ENCODE measurements around the gene ACOT11.
"Not testable (repeated sequence)": the region's sequence is repeated elsewhere in the genome, so short reads cannot be mapped to it uniquely, and the experiment has no call there.

The ACOT11 gene

DNA sequence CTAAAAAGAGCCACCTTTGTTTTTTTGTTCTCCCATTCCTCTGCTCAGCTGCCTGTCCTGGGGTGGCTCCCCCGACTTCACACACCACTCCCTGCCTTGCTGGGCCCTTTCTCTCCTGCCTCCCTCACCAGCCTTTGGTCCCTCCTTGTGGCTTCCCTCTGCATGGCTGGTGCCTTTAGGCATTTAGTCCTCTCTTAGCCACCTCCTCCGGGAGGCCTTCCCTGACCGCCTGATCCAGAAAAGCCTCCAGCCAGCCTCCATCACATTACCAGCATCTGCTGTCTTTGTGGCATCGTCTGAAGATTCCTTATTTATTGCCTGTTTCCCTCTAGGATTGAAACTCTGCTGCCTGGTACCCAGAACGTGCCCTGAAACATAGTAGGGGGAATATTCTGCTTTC, 46.2 kb upstream of the ACOT11 start:
- no peak for DNase-seq (ENCODE audit: extremely low spot score)
- CTCF ChIA-PET: no interaction called here
- POLR2A ChIA-PET: no interaction called here
- TF ChIP-seq L3MBTL2 (conservative IDR thresholded peaks at IDR 0.05): no peak
- TF ChIP-seq ELF4 (IDR thresholded peaks at IDR 0.05): no peak
- no peak for TF ChIP-seq TARDBP (IDR thresholded peaks at IDR 0.05)
- TF ChIP-seq FOXM1 (IDR thresholded peaks at IDR 0.05; ENCODE audit: borderline replicate concordance): no peak
- no peak for TF ChIP-seq BHLHE40 (IDR thresholded peaks at IDR 0.05; ENCODE audit: borderline replicate concordance)
- no peak for TF ChIP-seq SUZ12 (IDR thresholded peaks at IDR 0.05)

DNA sequence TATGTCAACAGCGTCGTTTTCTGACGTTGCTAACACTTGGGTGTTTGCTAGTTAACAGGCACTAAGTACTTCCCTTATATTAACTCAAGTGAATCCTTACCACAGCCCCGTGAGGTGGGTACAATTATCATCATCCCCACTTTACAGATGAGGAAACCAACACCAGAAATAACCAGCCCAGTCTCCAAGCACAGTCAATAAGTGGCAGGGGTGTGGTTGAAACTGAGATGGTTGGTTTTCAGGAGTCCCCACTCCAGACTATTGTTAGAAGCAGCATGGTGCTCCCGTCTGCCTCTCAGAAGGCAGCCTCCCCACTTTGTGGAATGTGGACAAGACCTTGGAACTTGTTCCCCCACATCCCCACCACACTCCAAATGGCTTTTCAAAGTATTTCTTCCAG, 45.7 kb upstream of the ACOT11 start:
- ChIA-PET POLR2A (no interaction called here), CTCF (no interaction called here)
- TF ChIP-seq L3MBTL2 (conservative IDR thresholded peaks at IDR 0.05) (no peak), TARDBP (IDR thresholded peaks at IDR 0.05) (no peak), NFRKB (IDR thresholded peaks at IDR 0.05) (no peak), HDGF (IDR thresholded peaks at IDR 0.05; ENCODE audit: borderline replicate concordance) (no peak), FOXA1 (IDR thresholded peaks at IDR 0.05) (no peak), BHLHE40 (IDR thresholded peaks at IDR 0.05; ENCODE audit: borderline replicate concordance) (no peak), ELF4 (IDR thresholded peaks at IDR 0.05) (no peak), FOXM1 (IDR thresholded peaks at IDR 0.05; ENCODE audit: borderline replicate concordance) (no peak), LEF1 (IDR thresholded peaks at IDR 0.05; ENCODE audit: borderline replicate concordance) (no peak), CTBP1 (IDR thresholded peaks at IDR 0.05; ENCODE audit: borderline replicate concordance) (no peak)
- DNase-seq (ENCODE audit: extremely low spot score): no peak

DNA sequence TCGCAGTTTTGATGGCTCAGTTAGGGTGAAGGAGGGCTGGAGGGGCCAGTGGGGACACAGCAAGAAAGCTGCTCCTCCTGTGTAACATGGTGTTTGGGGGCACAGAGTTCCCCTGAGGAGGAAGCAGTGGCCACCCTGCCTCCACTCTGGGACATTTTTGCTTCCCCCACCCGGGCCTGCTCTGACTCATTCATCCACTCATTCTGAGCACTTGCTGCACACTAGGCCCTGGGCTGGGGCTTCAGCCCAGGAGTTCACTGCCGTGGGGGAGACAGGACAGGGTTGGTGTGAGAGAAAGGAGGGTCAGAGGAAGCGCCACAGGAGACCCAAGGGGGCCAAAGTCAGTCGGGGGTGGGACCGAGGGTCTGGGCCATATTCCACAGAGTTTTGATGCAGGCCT, 41.4 kb upstream of the ACOT11 start:
- ChIA-PET POLR2A (no interaction called here), CTCF (no interaction called here)
- no peak for TF ChIP-seq FOXA1 (IDR thresholded peaks at IDR 0.05)
- TF ChIP-seq HDGF (IDR thresholded peaks at IDR 0.05; ENCODE audit: borderline replicate concordance): no peak
- no peak for TF ChIP-seq CTBP1 (IDR thresholded peaks at IDR 0.05; ENCODE audit: borderline replicate concordance)
- TF ChIP-seq, protein P1, sequence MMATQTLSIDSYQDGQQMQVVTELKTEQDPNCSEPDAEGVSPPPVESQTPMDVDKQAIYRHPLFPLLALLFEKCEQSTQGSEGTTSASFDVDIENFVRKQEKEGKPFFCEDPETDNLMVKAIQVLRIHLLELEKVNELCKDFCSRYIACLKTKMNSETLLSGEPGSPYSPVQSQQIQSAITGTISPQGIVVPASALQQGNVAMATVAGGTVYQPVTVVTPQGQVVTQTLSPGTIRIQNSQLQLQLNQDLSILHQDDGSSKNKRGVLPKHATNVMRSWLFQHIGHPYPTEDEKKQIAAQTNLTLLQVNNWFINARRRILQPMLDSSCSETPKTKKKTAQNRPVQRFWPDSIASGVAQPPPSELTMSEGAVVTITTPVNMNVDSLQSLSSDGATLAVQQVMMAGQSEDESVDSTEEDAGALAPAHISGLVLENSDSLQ (IDR thresholded peaks at IDR 0.05): no peak
- no peak for DNase-seq (ENCODE audit: extremely low spot score)

DNA sequence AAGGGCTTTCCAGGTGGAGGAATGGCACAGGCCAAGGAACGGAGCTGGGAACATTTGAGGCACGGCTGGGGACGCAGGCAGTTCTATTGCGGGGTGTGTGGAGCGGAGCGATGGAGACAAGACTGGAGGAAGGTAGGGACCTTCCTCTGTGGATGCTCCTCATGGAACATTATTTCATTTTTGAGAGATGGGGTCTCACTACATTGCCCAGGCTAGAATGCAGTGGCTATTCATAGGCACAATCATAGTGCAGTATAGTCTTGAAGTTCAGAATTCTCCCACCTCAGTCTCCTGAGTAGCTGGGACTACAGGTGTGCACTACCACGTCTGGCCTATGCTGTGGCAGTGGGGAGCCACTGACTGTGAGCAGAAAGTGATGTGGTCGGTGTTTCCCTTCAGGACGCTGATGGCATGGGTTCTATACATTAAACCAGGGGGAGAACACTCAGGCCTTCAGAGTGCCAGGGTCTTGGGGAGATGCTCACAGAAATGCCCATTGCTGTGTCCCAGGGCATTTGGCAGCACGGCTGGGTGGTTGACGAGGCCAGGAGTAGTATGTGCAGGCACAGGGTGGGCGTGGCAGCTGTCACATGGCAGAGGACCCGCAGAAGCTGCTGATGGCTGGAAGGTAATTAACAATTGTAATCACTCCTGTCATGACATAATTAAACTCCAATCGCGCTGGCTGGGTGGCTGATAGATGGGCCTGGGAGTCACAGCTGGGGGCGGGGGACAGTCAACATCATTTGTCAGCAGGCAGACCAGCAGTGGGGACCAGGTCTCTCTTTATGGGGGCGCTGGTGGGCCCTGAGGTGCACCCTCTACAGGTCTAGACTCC, 40.8 kb upstream of the ACOT11 start:
- TF ChIP-seq, protein P1 (IDR thresholded peaks at IDR 0.05): no peak
- TF ChIP-seq FOXA1 (IDR thresholded peaks at IDR 0.05): no peak
- TF ChIP-seq HDGF (IDR thresholded peaks at IDR 0.05; ENCODE audit: borderline replicate concordance): no peak
- no peak for TF ChIP-seq FOXM1 (IDR thresholded peaks at IDR 0.05; ENCODE audit: borderline replicate concordance)
- no peak for TF ChIP-seq CTBP1 (IDR thresholded peaks at IDR 0.05; ENCODE audit: borderline replicate concordance)
- no peak for TF ChIP-seq ZNF384 (IDR thresholded peaks at IDR 0.05)
- TF ChIP-seq SUZ12 (IDR thresholded peaks at IDR 0.05): no peak
- no peak for TF ChIP-seq SP1 (IDR thresholded peaks at IDR 0.05)
- no peak for TF ChIP-seq TARDBP (IDR thresholded peaks at IDR 0.05)
- no peak for TF ChIP-seq BHLHE40 (IDR thresholded peaks at IDR 0.05; ENCODE audit: borderline replicate concordance)
- TF ChIP-seq FOXK2 (IDR thresholded peaks at IDR 0.05): no peak
- no peak for TF ChIP-seq L3MBTL2 (conservative IDR thresholded peaks at IDR 0.05)
- no peak for TF ChIP-seq ARNT (IDR thresholded peaks at IDR 0.05)
- TF ChIP-seq LEF1 (IDR thresholded peaks at IDR 0.05; ENCODE audit: borderline replicate concordance): no peak
- TF ChIP-seq ELF4 (IDR thresholded peaks at IDR 0.05): no peak
- TF ChIP-seq NFRKB (IDR thresholded peaks at IDR 0.05): no peak
- DNase-seq (ENCODE audit: extremely low spot score): no peak
- ChIA-PET POLR2A (no interaction called here), CTCF (no interaction called here)

DNA sequence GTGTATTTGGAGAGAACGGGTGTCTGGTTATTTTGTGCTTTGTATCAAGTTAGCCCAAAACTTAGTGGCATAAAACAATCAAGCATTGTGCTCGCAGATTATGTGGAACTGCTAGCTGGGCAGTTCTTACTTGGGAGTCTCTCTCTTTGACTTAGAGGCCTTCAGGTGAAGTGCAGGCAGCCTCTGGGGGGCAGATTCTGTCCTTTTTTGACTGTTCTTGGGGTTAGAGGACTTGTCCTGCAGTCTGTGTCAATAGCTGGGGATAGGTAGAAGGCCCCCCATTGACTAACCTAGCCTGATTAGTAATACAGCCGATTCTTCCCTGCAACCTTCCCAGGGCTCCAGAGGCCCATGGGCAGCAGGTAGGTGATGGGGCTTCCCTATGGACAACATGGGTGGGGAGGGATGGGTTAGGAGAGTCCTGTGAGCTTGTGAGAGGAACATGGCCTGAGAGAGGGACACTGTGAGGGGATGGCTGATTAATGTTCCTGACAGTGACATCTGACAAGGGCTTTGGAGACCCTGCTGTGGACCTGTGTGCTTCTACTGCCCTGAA, 37.2 kb upstream of the ACOT11 start:
- ChIA-PET CTCF (no interaction called here), POLR2A (no interaction called here)
- no peak for DNase-seq (ENCODE audit: extremely low spot score)

DNA sequence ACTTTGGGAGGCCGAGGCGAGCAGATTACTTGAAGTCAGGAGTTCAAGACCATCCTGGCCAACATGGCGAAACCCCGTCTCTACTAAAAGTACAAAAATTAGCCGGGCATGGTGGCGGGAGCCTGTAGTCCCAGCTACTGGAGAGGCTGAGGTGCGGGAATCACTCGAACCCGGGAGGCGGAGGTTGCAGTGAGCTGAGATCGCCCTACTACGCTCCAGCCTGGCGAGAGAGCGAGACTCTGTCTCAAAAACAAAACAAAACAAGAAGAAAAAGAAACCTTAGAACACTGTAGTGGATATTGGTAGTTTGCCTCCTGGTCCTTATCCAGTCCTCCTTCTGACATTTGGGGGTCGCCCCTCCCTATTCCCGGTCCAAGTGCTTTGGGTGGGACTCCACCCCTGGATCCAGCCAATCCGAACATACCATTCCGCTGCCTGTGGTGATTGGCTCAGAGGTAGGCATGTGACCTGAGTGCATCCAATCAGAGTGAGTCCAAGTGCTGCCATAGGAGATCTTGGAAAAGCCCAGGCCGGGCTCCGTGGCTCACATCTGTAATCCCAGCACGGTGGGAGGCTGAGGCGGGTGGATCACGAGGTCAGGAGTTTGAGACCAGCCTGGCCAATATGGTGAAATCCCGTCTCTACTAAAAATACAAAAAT, 34.0 kb upstream of the ACOT11 start:
- DNase-seq (ENCODE audit: extremely low spot score); POLR2A ChIA-PET; CTCF ChIA-PET: not testable (repeated sequence)

More for the DNA sequence above, 37.2 kb upstream of the ACOT11 start:
- TF ChIP-seq CTBP1 (IDR thresholded peaks at IDR 0.05; ENCODE audit: borderline replicate concordance) (no peak), FOXM1 (IDR thresholded peaks at IDR 0.05; ENCODE audit: borderline replicate concordance) (no peak), ELF4 (IDR thresholded peaks at IDR 0.05) (no peak), HDGF (IDR thresholded peaks at IDR 0.05; ENCODE audit: borderline replicate concordance) (no peak), SUZ12 (IDR thresholded peaks at IDR 0.05) (no peak), FOXA1 (IDR thresholded peaks at IDR 0.05) (no peak), NFRKB (IDR thresholded peaks at IDR 0.05) (no peak), L3MBTL2 (conservative IDR thresholded peaks at IDR 0.05) (no peak), SP1 (IDR thresholded peaks at IDR 0.05) (no peak), BHLHE40 (IDR thresholded peaks at IDR 0.05; ENCODE audit: borderline replicate concordance) (no peak), LEF1 (IDR thresholded peaks at IDR 0.05; ENCODE audit: borderline replicate concordance) (no peak), ARNT (IDR thresholded peaks at IDR 0.05) (no peak), FOXK2 (IDR thresholded peaks at IDR 0.05) (no peak), TARDBP (IDR thresholded peaks at IDR 0.05) (no peak), ZNF384 (IDR thresholded peaks at IDR 0.05) (no peak)
- TF ChIP-seq, protein P1 (IDR thresholded peaks at IDR 0.05): no peak

All from HEK293T (cell line).